T-helper 2 cell treated with Interferon-gamma antibody and Interleukin-4, amounts not matched to agents 100 ng/mL and 5 ng/mL, for 36 hours (primary cell): ENCODE results near the gene EXOC4. TPM values are rescaled to one million over a fixed set of nuclear protein-coding genes. Genes with fewer than 3 reads are reported as not detected.

Source experiments
- intact Hi-C: fragments of 100-400 bp; cut with micrococcal nuclease; formaldehyde crosslinking; loops from one replicate; pipeline ENCODE4 v1.15.1; 2023
- total RNA-seq: library from RNA; stranded (reverse); gene quantifications from 2 replicates; pipeline ENCODE4 v1.2.3, GENCODE V29; 2022

Gene EXOC4
- total RNA-seq, 1 donor from 2014 or later: 74.2 TPM

- intact Hi-C loops: no loop called here
These were observed 277.0 kb downstream of the EXOC4 start for GRCh38 chr7:133529861-133530260.

GRCh38 chr7:133530682-133531081 lies 277.8 kb downstream of the EXOC4 start:
- intact Hi-C loops: no loop called here

DNA sequence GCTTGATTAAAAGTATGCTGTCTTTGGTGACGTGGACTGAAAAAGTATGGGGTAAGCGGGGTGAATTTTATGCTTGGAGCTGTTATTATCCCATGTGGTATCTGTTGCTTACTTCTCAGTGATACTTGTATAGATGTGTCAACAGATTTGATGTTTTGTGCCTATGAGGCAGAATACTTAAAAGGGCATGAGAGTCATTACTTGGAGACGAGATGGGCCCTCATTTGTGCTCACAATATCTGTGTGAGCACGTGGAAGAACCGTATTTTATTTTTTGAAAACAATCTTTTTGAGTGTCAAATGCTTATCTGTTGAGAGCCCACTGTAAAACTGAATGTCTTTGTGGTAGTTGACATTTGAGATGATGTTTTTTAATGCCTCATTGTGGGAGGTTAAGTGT lies 281.9 kb downstream of the EXOC4 start:
- intact Hi-C loops: no loop called here

DNA sequence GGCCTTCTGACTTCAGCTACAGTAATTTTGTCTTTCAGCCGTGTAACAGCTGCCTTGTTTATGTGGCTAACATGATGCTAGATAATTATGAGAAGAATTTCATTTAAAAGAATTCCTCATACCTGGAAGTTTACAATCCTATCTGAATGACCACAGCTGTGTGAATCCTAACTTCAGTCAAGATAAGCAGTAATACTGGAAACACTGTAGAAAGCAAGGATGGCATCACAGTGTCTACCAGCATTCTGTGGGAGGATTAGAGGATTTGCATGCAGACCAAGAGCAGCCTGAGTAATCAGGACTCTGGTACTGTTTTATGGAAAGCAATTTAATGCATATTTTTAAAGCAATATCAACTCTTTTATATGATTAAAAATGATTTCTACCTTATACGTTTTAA lies 282.4 kb downstream of the EXOC4 start:
- intact Hi-C loops: no loop called here

GRCh38 chr7:133536450-133536849 lies 283.6 kb downstream of the EXOC4 start:
- intact Hi-C loops: no loop called here

DNA sequence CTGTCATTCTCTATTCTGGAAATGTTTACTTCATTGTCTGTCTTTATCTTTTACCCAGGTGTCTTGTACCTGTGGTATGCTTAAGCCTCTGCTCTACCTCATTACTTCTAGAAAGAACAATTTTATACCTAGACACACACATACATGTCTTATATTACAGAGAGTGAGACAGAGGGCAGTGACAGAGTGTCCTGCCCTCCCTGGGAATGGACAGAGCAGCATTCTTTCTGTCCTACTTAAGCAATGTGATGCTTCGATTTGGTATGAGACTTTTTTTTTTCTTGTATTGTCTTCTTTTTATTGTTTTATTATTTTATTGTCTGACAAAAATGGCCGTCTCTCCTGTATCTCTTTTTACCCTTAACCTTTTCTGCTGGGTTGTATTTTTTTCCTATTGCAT lies 286.1 kb downstream of the EXOC4 start:
- intact Hi-C loops: no loop called here

- intact Hi-C loops: no loop called here
These were observed 287.4 kb downstream of the EXOC4 start for GRCh38 chr7:133540096-133540860.

- intact Hi-C loops: no loop called here
These were observed 289.4 kb downstream of the EXOC4 start for GRCh38 chr7:133542209-133542780.

GRCh38 chr7:133543657-133544056 lies 290.8 kb downstream of the EXOC4 start:
- intact Hi-C loops: no loop called here

- intact Hi-C loops: no loop called here
These were observed 292.7 kb downstream of the EXOC4 start for GRCh38 chr7:133545618-133546017.

- intact Hi-C loops: no loop called here
These were observed 295.1 kb downstream of the EXOC4 start for GRCh38 chr7:133547981-133548380.

DNA sequence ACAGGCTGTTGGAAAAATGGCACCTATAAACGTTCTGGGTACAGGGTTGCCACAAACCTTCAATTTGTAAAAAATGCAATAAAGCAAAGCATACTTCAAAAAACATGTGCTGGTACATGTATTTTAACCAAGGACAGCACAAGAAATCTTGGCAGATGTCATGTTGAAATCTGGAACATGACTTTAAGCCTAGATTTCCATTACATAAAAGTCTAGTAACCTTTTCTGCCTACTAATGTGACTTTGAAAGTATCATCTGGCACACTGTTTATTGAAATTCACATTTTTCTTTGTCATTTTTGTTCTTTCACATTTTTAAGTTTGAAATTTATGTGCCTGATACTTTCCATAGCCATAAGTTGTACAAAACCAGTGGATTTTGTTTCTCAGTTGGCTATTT lies 296.8 kb downstream of the EXOC4 start:
- intact Hi-C loops: no loop called here

DNA sequence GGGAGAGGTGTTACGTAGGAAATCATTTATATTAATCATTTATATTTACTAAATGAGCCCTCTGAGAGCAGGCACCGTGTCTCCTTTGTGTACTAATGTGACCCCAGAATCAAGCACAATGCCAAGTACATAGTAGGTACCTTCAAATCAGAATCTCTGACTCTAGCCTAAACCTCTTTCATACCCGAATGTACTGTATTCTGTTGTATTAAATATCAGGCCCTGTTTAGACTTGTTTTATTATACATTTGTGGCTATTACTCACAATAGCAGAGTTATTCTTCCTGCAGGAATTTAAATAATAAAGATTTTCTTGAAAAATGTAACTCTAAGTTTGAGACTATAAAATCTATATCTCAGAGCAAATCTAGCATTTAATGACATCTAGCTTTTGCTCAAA lies 297.3 kb downstream of the EXOC4 start:
- intact Hi-C loops: no loop called here

GRCh38 chr7:133550811-133551210 lies 297.9 kb downstream of the EXOC4 start:
- intact Hi-C loops: no loop called here

- intact Hi-C loops: no loop called here
These were observed 298.6 kb downstream of the EXOC4 start for GRCh38 chr7:133551466-133551865.

DNA sequence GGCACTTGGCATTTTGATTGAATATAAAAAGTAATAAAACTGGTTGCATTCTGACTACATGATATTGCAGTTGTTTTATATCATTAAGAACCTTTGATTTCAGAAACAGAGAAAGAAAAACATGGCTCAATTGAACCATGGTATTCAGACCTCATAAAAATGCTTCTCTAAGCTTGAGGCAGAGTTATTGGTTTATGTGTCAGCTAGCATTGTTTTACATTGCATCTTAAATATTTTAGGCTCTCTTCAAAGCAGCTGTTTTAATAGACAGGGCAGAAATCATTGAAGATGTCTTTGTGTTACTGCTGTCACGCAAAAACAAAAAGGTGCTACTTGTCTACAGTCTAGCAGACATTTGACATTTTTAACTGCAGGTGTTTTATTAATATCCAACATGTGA lies 299.2 kb downstream of the EXOC4 start:
- intact Hi-C loops: no loop called here

GRCh38 chr7:133554330-133554729 lies 301.5 kb downstream of the EXOC4 start:
- intact Hi-C loops: no loop called here

- intact Hi-C loops: no loop called here
These were observed 303.2 kb downstream of the EXOC4 start for GRCh38 chr7:133556048-133556447.

DNA sequence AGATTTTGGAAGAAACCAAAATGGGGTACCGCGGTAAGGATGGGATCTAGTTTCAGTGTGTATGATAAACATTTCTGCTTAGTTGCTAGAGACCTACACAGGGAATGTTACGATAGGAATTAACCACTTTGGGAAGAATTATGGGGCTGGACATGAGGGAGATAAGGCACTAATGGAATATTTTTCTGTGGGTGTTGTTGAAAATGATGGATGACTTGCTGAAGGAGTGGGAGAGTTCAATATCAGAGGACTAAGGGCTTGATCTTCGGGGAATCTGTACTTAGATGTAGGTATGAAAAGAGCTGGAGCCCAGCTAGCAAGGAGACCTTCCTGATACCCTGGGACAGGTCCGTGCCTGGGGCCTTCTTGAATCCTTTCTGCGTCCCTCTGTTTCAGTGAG lies 303.7 kb downstream of the EXOC4 start:
- intact Hi-C loops: no loop called here

DNA sequence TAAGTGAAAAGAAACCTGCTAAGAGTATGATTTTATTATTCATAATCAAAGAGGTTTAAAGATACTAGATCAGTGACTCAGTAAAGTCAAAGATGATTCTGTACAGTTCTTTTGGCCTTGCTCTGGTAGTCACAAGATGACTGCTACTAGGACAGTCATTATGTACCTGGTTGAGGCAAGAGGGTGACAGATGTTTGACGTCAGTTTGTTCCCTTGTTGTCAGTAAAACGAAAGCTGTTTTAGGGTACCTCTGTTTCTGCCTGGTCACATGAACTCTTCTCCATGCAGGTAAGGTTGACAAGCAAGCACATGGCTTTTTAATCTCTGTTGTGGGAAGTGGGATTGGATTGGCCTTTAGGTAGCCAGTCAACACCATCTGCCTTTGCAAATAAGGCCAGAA lies 308.0 kb downstream of the EXOC4 start:
- intact Hi-C loops: no loop called here

- intact Hi-C loops: no loop called here
These were observed 308.5 kb downstream of the EXOC4 start for GRCh38 chr7:133561396-133561795.

DNA sequence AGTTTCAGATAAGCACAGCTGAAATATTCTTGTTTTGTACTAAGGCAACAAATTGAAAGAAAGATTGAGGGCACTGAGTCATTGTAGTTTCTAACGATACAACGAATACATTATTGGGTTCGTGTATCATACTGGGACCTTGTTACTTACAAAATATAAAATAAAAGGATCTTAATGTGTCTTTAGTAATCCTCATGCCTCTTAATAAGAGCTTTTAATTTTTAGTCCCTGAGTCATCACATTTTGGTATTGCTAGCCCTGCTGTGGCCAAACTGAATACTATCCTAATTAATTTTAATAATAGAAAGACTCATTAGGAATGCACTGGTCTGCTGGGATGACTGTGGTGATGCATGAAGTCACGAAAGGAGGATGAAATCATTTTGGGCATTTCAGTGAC lies 309.7 kb downstream of the EXOC4 start:
- intact Hi-C loops: no loop called here

DNA sequence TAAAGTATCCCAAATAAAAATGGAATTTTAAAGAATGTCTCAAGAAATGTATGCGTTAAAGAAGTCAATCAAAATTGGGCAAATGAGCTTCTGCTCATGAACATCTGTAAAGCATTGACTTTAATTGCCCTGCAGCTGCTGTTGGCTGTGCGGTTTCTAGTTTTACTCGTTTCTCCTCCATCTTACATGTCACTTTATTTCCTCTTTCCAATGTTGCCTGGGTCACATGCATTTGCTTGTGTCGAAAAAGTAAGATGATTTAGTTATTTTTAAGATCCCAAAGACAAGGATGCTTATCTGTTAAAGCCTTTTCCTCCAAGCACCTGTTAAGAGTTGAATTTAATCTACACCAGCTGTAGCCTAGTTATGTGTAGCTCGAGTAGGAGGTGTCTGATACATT lies 310.4 kb downstream of the EXOC4 start:
- intact Hi-C loops: no loop called here
